CD4-positive, alpha-beta T cell treated with Interleukin-17A for 1 hour (primary cell): ENCODE measurements around the gene ELN.

Source experiments
- DNase-seq: peaks from one replicate; pipeline ENCODE4 v3.0.0-alpha.2; 2020

ELN gene

GRCh38 chr7:74066626-74067025, 38.7 kb downstream of the ELN start:
- DNase-seq = no peak

GRCh38 chr7:74068378-74069085, 40.6 kb downstream of the ELN start:
- DNase-seq = no peak

- no peak for DNase-seq
Observed at GRCh38 chr7:74069086-74069541, 41.1 kb downstream of the ELN start.

GRCh38 chr7:74069790-74070618, 42.0 kb downstream of the ELN start:
- DNase-seq = no peak

- no peak for DNase-seq
Observed at GRCh38 chr7:74070619-74070921, 42.6 kb downstream of the ELN start.

- no peak for DNase-seq
Observed at GRCh38 chr7:74071121-74071520, 43.1 kb downstream of the ELN start.

- no peak for DNase-seq
Observed at GRCh38 chr7:74074770-74075169, 46.8 kb downstream of the ELN start.

- DNase-seq = no peak
Observed at GRCh38 chr7:74078461-74078860, 50.5 kb downstream of the ELN start.

GRCh38 chr7:74082770-74083116, 54.8 kb downstream of the ELN start:
- DNase-seq = no peak

- peak; percentile 86 for DNase-seq
Observed at GRCh38 chr7:74083117-74083876, 55.3 kb downstream of the ELN start, which contains the start of gene LIMK1. TSS of gene LIMK1 (plus strand) at chr7:74083804. CDS start at chr7:74083991, 187 bp downstream.

GRCh38 chr7:74083928-74084721, 56.2 kb downstream of the ELN start:
- peak; percentile 18 for DNase-seq

GRCh38 chr7:74084722-74085578, 57.0 kb downstream of the ELN start:
- DNase-seq = no peak

- no peak for DNase-seq
Observed at GRCh38 chr7:74087791-74088453, 59.9 kb downstream of the ELN start.

GRCh38 chr7:74092321-74092963, 64.5 kb downstream of the ELN start:
- no peak for DNase-seq

GRCh38 chr7:74092964-74093471, 65.0 kb downstream of the ELN start:
- DNase-seq = peak; percentile 23

- no peak for DNase-seq
Observed at GRCh38 chr7:74093671-74094223, 65.8 kb downstream of the ELN start.

- DNase-seq = peak; percentile 78
Observed at GRCh38 chr7:74094224-74095101, 66.5 kb downstream of the ELN start.

GRCh38 chr7:74095135-74095534, 67.2 kb downstream of the ELN start:
- DNase-seq = no peak
